Measurements from ENCODE around the gene LCP2. TPM values are rescaled to one million over a fixed set of nuclear protein-coding genes. Genes with fewer than 3 reads are reported as not detected.

Gene LCP2
- total RNA-seq, 4 donors from 2014 or later, result 4.6 to 6.5 (median 5.7) TPM

- WGBS, 2 donors, result 87 to 90% methylated on average over 6 of the region's 6 CpGs
- no peak overlapping the region for H3K4me3 ChIP-seq (ENCODE audit: low read depth, poor library complexity, severe bottlenecking)
- peak in 1 of 2 donors; percentile 29 for DNase-seq (ENCODE audit: low spot score in 2 of 2)
- TF ChIP-seq CTCF (IDR thresholded peaks at IDR 0.05) (no peak), POLR2A (IDR thresholded peaks at IDR 0.05) (no peak)
- intact Hi-C loops (cut with DNase I; ENCODE audit: low total_unique reads), result loop anchor here (5.0 kb wide), 1 partner anchor 1366 kb away; no protein-coding TSS in a partner anchor
Measured at GRCh38 chr5:170336065-170336464, 38.5 kb upstream of the LCP2 start.

- H3K4me3 ChIP-seq (ENCODE audit: low read depth, poor library complexity, severe bottlenecking), result no peak overlapping the region
- peak in 1 of 2 donors; percentile 54 for DNase-seq (ENCODE audit: low spot score in 2 of 2)
- TF ChIP-seq POLR2A (IDR thresholded peaks at IDR 0.05) (no peak), CTCF (IDR thresholded peaks at IDR 0.05) (no peak)
- intact Hi-C loops (cut with DNase I; ENCODE audit: low total_unique reads), result loop anchor here (5.0 kb wide), 1 partner anchor 1368 kb away; no protein-coding TSS in a partner anchor
- 76 to 80% methylated on average over 5 of the region's 5 CpGs for WGBS, 2 donors
Measured at GRCh38 chr5:170334626-170335025, 37.0 kb upstream of the LCP2 start.

GRCh38 chr5:170333161-170333910 is 35.8 kb upstream of the LCP2 start:
- 51 to 61% methylated on average over 11 of the region's 11 CpGs for WGBS, 2 donors
- no peak for TF ChIP-seq POLR2A (IDR thresholded peaks at IDR 0.05)
- TF ChIP-seq CTCF (IDR thresholded peaks at IDR 0.05), result no peak
- no peak overlapping the region for H3K4me3 ChIP-seq (ENCODE audit: low read depth, poor library complexity, severe bottlenecking)
- DNase-seq (ENCODE audit: low spot score in 2 of 2), result peak in 1 of 2 donors; percentile 81
- intact Hi-C loops (cut with DNase I; ENCODE audit: low total_unique reads), result no loop called here

- no peak overlapping the region for H3K4me3 ChIP-seq (ENCODE audit: low read depth, poor library complexity, severe bottlenecking)
- intact Hi-C loops (cut with DNase I; ENCODE audit: low total_unique reads), result no loop called here
- DNase-seq (ENCODE audit: low spot score in 2 of 2), result peak in 1 of 2 donors; percentile 71
- WGBS, 2 donors, result 94% methylated on average over 5 of the region's 5 CpGs
- TF ChIP-seq POLR2A (IDR thresholded peaks at IDR 0.05), result no peak
Measured at GRCh38 chr5:170332058-170332457, 34.5 kb upstream of the LCP2 start.

GRCh38 chr5:170330568-170331054 is 33.0 kb upstream of the LCP2 start:
- 62 to 66% methylated on average over 11 of the region's 11 CpGs for WGBS, 2 donors
- peak in 1 of 2 donors; percentile 84 for DNase-seq (ENCODE audit: low spot score in 2 of 2)
- intact Hi-C loops (cut with DNase I; ENCODE audit: low total_unique reads), result no loop called here
- TF ChIP-seq POLR2A (IDR thresholded peaks at IDR 0.05), result no peak
- no peak for TF ChIP-seq CTCF (IDR thresholded peaks at IDR 0.05)
- H3K4me3 ChIP-seq (ENCODE audit: low read depth, poor library complexity, severe bottlenecking), result no peak overlapping the region

- DNase-seq (ENCODE audit: low spot score in 2 of 2), result no peak
- intact Hi-C loops (cut with DNase I; ENCODE audit: low total_unique reads), result no loop called here
- no peak for TF ChIP-seq POLR2A (IDR thresholded peaks at IDR 0.05)
- TF ChIP-seq CTCF (IDR thresholded peaks at IDR 0.05), result no peak
- no peak overlapping the region for H3K4me3 ChIP-seq (ENCODE audit: low read depth, poor library complexity, severe bottlenecking)
- 62 to 93% methylated on average over 3 of the region's 3 CpGs for WGBS, 2 donors
Measured at GRCh38 chr5:170329524-170329923, 31.9 kb upstream of the LCP2 start.

Measured in lower leg skin (tissue), 4 donors.